ENCODE data around the gene UNK.
A peak's percentile ranks its signal among the peaks of the same experiment; 100 is the strongest.

Gene UNK

DNA sequence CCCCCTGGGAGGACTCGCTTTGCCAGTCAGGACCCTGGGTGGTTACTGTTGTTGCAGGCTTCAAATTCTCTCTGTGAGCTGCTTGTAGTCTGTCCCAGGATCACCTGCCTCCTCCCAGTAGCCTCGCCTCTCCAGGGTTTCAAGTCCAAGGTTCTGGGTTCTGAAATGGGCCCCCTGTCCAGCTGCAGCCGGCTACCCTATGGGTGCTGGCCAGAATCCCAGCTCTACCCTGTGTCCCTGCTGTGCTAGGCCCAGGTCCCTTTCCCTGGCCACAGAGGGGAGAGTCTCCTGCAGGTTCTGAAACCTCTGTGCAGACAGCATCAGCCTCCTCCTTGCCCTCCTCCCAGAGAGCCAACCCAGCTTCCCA, 38.2 kb downstream of the UNK start:
- Mint-ChIP-seq H3K27ac (no peak overlapping the region), H3K4me3 (no peak overlapping the region), H3K27me3 (ENCODE audit: low read depth) (no peaks in the 10 kb centered on the region), H3K9me3 (no peaks in the 10 kb centered on the region), H3K4me1 (peaks cover 19% of the 10 kb centered on the region), H3K36me3 (ENCODE audit: low read depth) (peaks cover 39% of the 10 kb centered on the region)
- TF ChIP-seq, protein P1, sequence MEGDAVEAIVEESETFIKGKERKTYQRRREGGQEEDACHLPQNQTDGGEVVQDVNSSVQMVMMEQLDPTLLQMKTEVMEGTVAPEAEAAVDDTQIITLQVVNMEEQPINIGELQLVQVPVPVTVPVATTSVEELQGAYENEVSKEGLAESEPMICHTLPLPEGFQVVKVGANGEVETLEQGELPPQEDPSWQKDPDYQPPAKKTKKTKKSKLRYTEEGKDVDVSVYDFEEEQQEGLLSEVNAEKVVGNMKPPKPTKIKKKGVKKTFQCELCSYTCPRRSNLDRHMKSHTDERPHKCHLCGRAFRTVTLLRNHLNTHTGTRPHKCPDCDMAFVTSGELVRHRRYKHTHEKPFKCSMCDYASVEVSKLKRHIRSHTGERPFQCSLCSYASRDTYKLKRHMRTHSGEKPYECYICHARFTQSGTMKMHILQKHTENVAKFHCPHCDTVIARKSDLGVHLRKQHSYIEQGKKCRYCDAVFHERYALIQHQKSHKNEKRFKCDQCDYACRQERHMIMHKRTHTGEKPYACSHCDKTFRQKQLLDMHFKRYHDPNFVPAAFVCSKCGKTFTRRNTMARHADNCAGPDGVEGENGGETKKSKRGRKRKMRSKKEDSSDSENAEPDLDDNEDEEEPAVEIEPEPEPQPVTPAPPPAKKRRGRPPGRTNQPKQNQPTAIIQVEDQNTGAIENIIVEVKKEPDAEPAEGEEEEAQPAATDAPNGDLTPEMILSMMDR (IDR thresholded peaks at IDR 0.05; ENCODE audit: unreplicated experiment in 3 of 3), result no peak

DNA sequence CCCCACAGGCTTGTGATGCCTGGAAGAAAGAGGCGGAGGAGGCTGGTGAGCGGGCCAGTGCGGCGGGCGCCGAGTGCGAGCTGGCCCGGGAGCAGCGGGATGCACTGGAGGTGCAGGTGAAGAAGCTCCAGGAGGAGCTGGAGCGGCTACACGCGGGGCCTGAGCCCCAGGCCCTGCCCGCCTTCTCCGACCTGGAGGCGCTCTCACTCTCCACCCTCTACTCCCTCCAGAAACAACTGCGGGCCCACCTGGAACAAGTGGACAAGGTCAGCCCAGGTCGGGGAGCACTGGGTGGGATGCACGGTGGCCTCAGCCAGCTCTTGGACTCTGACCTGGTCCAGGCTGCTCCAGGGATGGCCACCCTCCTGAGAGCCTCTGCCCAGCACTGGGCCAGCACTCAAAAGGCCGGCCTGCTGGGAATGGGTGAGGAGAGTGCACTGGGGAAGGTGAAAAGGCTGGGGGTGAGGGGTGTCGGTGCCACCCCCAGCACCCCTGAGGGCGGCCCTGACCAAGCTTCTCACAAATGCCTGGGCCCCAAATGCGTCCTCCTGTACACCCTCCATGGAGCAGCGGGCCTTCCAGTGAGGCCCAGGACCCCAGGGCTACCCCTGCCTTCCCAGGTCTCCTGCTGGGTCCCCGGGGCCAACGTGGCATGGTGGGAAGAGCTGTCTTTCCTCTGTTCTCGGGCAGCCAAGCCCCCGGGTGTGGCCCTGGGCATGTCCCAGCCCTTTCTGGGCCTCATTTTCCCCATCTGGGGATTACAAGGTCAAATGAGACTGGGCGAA, 38.8 kb downstream of the UNK start:
- Mint-ChIP-seq H3K27ac (peak overlapping the region in 1 of 3 experiments; percentile 90), H3K9me3 (no peaks in the 10 kb centered on the region), H3K36me3 (ENCODE audit: low read depth) (peaks cover 35% of the 10 kb centered on the region), H3K4me3 (no peak overlapping the region), H3K4me1 (peaks cover 26% of the 10 kb centered on the region), H3K27me3 (ENCODE audit: low read depth) (no peaks in the 10 kb centered on the region)
- TF ChIP-seq, protein P1 (IDR thresholded peaks at IDR 0.05; ENCODE audit: unreplicated experiment in 3 of 3), result no peak

DNA sequence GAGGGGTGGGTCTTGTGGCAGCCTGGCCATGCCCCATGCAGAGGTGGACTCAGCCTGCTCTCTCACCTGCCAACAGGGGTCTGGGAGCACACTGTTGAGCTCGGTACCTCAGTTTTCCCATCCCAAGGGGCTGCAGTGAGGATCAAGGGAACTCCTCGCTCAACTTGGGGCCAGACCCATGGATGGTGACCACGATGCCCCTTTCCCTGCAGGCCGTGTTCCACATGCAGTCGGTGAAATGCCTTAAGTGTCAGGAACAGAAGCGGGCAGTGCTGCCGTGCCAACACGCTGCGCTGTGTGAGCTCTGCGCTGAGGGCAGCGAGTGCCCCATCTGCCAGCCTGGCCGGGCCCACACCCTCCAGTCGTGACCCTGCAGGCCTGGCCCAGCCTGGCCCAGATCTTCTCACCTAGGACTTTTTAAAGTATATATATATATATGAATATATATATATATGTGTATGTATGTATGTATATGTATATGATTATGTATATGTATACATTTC, 39.5 kb downstream of the UNK start:
- TF ChIP-seq, protein P1 (IDR thresholded peaks at IDR 0.05; ENCODE audit: unreplicated experiment in 3 of 3), result no peak
- no peaks in the 10 kb centered on the region for H3K27me3 Mint-ChIP-seq (ENCODE audit: low read depth)
- H3K4me1 Mint-ChIP-seq, result peaks cover 27% of the 10 kb centered on the region
- H3K36me3 Mint-ChIP-seq (ENCODE audit: low read depth), result peaks cover 29% of the 10 kb centered on the region
- no peaks in the 10 kb centered on the region for H3K9me3 Mint-ChIP-seq
- no peak overlapping the region for H3K4me3 Mint-ChIP-seq
- peak overlapping the region; percentile 84 to 95 (median 90) for H3K27ac Mint-ChIP-seq

DNA sequence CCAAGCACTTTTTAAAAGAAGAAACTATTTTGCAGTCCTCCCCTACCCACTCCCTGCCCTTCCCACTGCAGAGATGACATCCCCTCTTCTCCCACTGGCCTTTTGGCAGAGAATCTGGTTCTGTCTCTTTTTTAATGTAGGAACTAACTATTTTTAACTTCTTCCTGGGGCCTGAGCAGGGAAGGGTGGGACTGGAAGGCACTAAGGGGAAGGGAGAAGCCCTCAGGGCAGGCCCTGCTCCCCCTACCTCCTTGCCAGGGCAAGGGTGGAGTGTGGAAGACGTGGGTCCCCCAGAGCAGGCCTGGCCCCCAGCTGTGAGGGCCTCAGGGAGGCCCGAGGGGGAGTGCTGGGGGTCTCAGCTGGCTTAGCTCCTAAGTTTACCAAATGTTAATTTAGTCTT, 40.1 kb downstream of the UNK start:
- Mint-ChIP-seq H3K9me3 (no peaks in the 10 kb centered on the region), H3K36me3 (ENCODE audit: low read depth) (peaks cover 24% of the 10 kb centered on the region), H3K4me1 (peaks cover 27% of the 10 kb centered on the region), H3K27me3 (ENCODE audit: low read depth) (no peaks in the 10 kb centered on the region), H3K27ac (peak overlapping the region; percentile 84 to 95 (median 90)), H3K4me3 (no peak overlapping the region)
- TF ChIP-seq, protein P1 (IDR thresholded peaks at IDR 0.05; ENCODE audit: unreplicated experiment in 3 of 3), result no peak

DNA sequence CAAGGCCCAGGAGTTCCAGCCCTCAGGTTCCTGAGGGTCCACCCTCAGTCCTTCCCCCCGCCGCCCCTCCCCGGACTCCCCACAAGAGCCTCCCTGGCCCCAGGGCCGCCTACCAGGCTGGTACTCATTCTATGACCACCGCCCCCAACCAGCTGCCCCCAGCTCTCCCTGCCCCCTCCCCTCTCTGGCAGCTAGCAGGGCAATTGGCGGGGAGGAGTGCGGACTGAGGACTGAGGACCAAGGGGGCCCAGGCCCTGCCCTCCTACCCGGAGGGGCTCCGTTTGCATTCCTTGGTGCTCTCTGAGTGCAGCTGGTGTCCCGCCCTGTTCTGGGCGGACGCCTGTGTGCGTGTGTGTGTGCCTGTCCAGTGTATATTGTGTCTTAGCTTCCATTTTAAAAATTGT, 40.5 kb downstream of the UNK start:
- Mint-ChIP-seq H3K27ac (peak overlapping the region; percentile 46 to 90 (median 78)), H3K27me3 (ENCODE audit: low read depth) (no peaks in the 10 kb centered on the region), H3K36me3 (ENCODE audit: low read depth) (peaks cover 21% of the 10 kb centered on the region), H3K4me1 (peaks cover 27% of the 10 kb centered on the region), H3K9me3 (no peaks in the 10 kb centered on the region), H3K4me3 (peak overlapping the region in 1 of 3 experiments; percentile 2)
- TF ChIP-seq, protein P1 (IDR thresholded peaks at IDR 0.05; ENCODE audit: unreplicated experiment in 3 of 3), result no peak

Measured in nephron (organoid).